SK-N-SH (cell line): Measurements from ENCODE around the gene PHEX. TPM values are rescaled to one million over a fixed set of nuclear protein-coding genes. Genes with fewer than 3 reads are reported as not detected.

ENCODE experiments used
- CTCF ChIA-PET: fragments of 300-600, 350-600 bp; formaldehyde crosslinking; extraction: SDS; loops from one replicate; lab custom pipeline; 2021; lab: Yijun Ruan, JAX
- POLR2A ChIA-PET: fragments of 350-600 bp; sonication (Branson Sonifier 250); formaldehyde crosslinking; extraction: SDS; loops from one replicate; lab custom pipeline; 2020; ENCODE audit warnings: antibody characterized with exemption, inconsistent platforms; lab: Yijun Ruan, JAX
- DNase-seq: peaks from one replicate; pipeline ENCODE4 v3.0.0; 2012
- H2AFZ ChIP-seq: fragments of 200-600 bp; sonication (generic); 2 replicates; pipeline ENCODE4 v1.8.1; 2016; ENCODE audit warnings: antibody characterized with exemption, mild to moderate bottlenecking, low read depth
- H3F3A ChIP-seq: fragments of 200-600 bp; sonication (generic); replicated peaks from 2 replicates; pipeline ENCODE3; 2016; ENCODE audit warnings: antibody characterized with exemption, mild to moderate bottlenecking; ENCODE audit not compliant: insufficient read depth
- H3K27ac ChIP-seq, 2 experiments: fragments of 200-500 bp in 1 of 2; fragments of 200-600 bp in 1 of 2; sonication (Bioruptor generic) in 1 of 2; sonication (generic), shearing (Covaris generic) in 1 of 2; 2 replicates each; pipeline versions ENCODE4 v1.5.1 to v1.6.1; 2014 to 2016; ENCODE audit warnings: low read depth in 2 of 2, inconsistent platforms in 1 of 2, low read length in 1 of 2, mild to moderate bottlenecking in 1 of 2, mixed read lengths in 1 of 2
- H3K27me3 ChIP-seq: fragments of 200-600 bp; sonication (generic), shearing (Covaris generic); 2 replicates; pipeline ENCODE4 v1.6.1; 2016; ENCODE audit warnings: mixed run types; ENCODE audit not compliant: insufficient read depth
- H3K36me3 ChIP-seq, 2 experiments: fragments of 200-500 bp in 1 of 2; fragments of 200-600 bp in 1 of 2; sonication (Bioruptor generic) in 1 of 2; sonication (generic) in 1 of 2; replicated peaks in 1 of 2; 2 replicates each; pipeline versions ENCODE3 to v1.5.1; 2014 to 2016; ENCODE audit warnings: low read length in 1 of 2, mild to moderate bottlenecking in 1 of 2; ENCODE audit not compliant: insufficient read depth in 2 of 2, control insufficient read depth in 1 of 2
- H3K4me1 ChIP-seq, 2 experiments: fragments of 200-500 bp in 1 of 2; fragments of 200-600 bp in 1 of 2; sonication (Bioruptor generic) in 1 of 2; sonication (generic), shearing (Covaris generic) in 1 of 2; 2 replicates each; pipeline versions ENCODE4 v1.5.1 to v1.6.1; 2014 to 2016; ENCODE audit warnings: low read depth in 1 of 2, low read length in 1 of 2, mixed run types in 1 of 2; ENCODE audit not compliant: insufficient read depth in 2 of 2, control insufficient read depth in 1 of 2
- H3K4me2 ChIP-seq: fragments of 200-600 bp; sonication (generic), shearing (Covaris generic); 2 replicates; pipeline ENCODE4 v1.6.1; 2017; ENCODE audit warnings: mixed run types
- H3K4me3 ChIP-seq, 2 experiments: fragments of 200-500 bp in 1 of 2; fragments of 200-600 bp in 1 of 2; sonication (Bioruptor generic) in 1 of 2; sonication (generic), shearing (Covaris generic) in 1 of 2; 2 replicates each; pipeline versions ENCODE4 v1.5.1 to v1.8.1; 2014 to 2016; ENCODE audit warnings: low read depth in 2 of 2, inconsistent platforms in 1 of 2, low read length in 1 of 2, mild to moderate bottlenecking in 1 of 2, mixed read lengths in 1 of 2, moderate library complexity in 1 of 2
- H3K79me2 ChIP-seq: fragments of 200-600 bp; sonication (generic); 2 replicates; pipeline ENCODE4 v1.8.1; 2017; ENCODE audit warnings: mild to moderate bottlenecking; ENCODE audit not compliant: insufficient read depth
- H3K9ac ChIP-seq: fragments of 200-600 bp; sonication (generic); 2 replicates; pipeline ENCODE4 v1.6.1; 2017; ENCODE audit warnings: mixed run types
- H3K9me2 ChIP-seq: fragments of 200-600 bp; sonication (generic); 2 replicates; pipeline ENCODE4 v1.6.1; 2017; ENCODE audit warnings: mixed run types
- H3K9me3 ChIP-seq: fragments of 200-600 bp; sonication (generic); 2 replicates; pipeline ENCODE4 v1.6.1; 2017; ENCODE audit warnings: mixed run types, mild to moderate bottlenecking, moderate library complexity
- H4K20me1 ChIP-seq: fragments of 200-600 bp; sonication (generic); 2 replicates; pipeline ENCODE4 v1.6.1; 2017; ENCODE audit warnings: mild to moderate bottlenecking, mixed run types; ENCODE audit not compliant: insufficient read depth
- EZH2phosphoT487 ChIP-seq: fragments of 200-600 bp; sonication (generic); IDR thresholded peaks from 2 replicates; pipeline ENCODE4 v1.6.1; 2017; ENCODE audit warnings: low read depth, mixed run types, mild to moderate bottlenecking, antibody characterized with exemption, moderate library complexity, borderline replicate concordance
- FOXJ3 ChIP-seq: sonication (generic); formaldehyde crosslinking; IDR thresholded peaks from 2 replicates; pipeline ENCODE4 v1.5.1; 2020; ENCODE audit warnings: mild to moderate bottlenecking, missing genetic modification reagents
- MEF2A ChIP-seq: IDR thresholded peaks from 2 replicates; pipeline ENCODE4 v1.4.0; 2012; ENCODE audit warnings: low read depth, borderline replicate concordance
- POLR2AphosphoS5 ChIP-seq: IDR thresholded peaks from 2 replicates; pipeline ENCODE4 v1.6.1; 2012; ENCODE audit warnings: low read depth, low read length
- RAD21 ChIP-seq: IDR thresholded peaks from 2 replicates; pipeline ENCODE4 v1.6.1; 2012; ENCODE audit warnings: mild to moderate bottlenecking, low read length
- RCOR1 ChIP-seq: fragments of 150-350 bp; IDR thresholded peaks from 2 replicates; pipeline ENCODE4 v1.6.1; 2017; ENCODE audit warnings: antibody characterized with exemption, low read length
- SMC3 ChIP-seq: IDR thresholded peaks from 2 replicates; pipeline ENCODE4 v1.6.1; 2012; ENCODE audit warnings: low read depth, low read length, improper control_type of control experiment
- TCF12 ChIP-seq: IDR thresholded peaks from 2 replicates; pipeline ENCODE4 v1.4.0; 2012
- TEAD4 ChIP-seq: IDR thresholded peaks from 2 replicates; pipeline ENCODE4 v1.4.0; 2012; ENCODE audit warnings: mild to moderate bottlenecking, borderline replicate concordance; ENCODE audit not compliant: insufficient read depth
- WGBS: methylation state at CpG from one replicate; pipeline ENCODE4 v1.1.6; 2017; ENCODE audit warnings: low lambda C conversion rate; 5-methylcytosine and 5-hydroxymethylcytosine counted together
- polyA plus RNA-seq, 3 experiments: library from polyadenylated mRNA; depleted of rRNA; stranded (reverse); fragments of >200 nt; gene quantifications; 2 replicates each; pipeline ENCODE4 v1.2.3, GENCODE V29; 2012
- TF ChIP-seq, protein P1 (sequence below): fragments of 200-600 bp; sonication (generic); IDR thresholded peaks from 2 replicates; pipeline ENCODE4 v1.6.1; 2017; ENCODE audit warnings: antibody characterized with exemption, mild to moderate bottlenecking, moderate library complexity

The PHEX gene
- polyA plus RNA-seq, 1 of the 3 experiments (the other 2 are of a cell fraction): 0.35 TPM

DNA sequence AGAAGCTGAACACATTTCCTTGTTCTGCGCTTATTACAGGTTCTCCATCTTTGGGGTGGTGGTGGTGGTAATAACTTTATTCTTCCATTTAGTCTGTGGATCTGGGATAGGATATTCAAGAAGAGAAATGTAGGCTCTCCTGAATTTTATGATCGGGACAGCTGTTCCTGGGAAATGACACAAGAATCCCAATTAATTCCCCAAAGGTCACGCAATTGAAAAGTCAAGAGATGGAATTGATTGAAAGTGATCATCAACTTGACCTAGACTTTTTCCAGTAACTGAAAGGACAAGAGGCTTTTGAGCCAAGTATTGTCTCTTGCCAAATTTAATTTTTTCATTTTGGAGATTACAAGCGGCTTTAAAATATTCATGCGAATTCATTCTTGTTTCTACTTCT is 141.8 kb downstream of the PHEX start (continued):
- TF ChIP-seq MEF2A: no peak

DNA sequence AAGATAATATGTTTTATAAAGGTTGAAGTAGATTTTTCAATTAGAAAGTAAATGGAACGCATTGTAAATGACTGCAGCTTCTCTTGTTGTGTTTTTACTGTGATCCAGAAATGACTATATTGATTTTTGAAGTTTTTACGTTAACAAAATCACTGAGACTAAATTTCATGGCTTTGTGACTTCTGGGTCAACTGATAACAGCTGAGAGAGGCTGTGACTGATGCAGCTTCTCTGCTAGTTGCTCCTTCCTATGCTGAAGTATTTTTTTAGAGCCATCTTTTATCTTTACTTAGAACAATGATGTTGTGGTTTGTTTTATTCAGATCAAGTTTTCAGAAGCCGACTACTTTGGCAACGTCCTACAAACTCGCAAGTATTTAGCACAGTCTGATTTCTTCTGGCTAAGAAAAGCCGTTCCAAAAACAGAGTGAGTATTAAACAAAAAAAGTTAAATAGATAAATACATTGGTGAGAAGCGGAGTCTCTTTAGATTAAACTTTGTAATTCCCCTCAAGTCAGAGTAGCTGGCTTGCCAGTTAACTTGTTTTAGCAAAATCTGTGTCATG is 145.9 kb downstream of the PHEX start:
- no peak overlapping the region for H3K27ac ChIP-seq
- H3F3A ChIP-seq: no peaks in the 10 kb centered on the region
- H3K4me1 ChIP-seq: no peaks in the 10 kb centered on the region
- WGBS: 45% methylated on average over 7 of the region's 7 CpGs
- no peak overlapping the region for H2AFZ ChIP-seq
- DNase-seq: no peak
- H3K9me3 ChIP-seq: no peaks in the 10 kb centered on the region
- no peaks in the 10 kb centered on the region for H3K79me2 ChIP-seq
- H3K4me3 ChIP-seq: no peak overlapping the region
- TF ChIP-seq FOXJ3 (CRISPR knock-in tag) (no peak), RCOR1 (no peak), POLR2AphosphoS5 (no peak)
- H3K9me2 ChIP-seq: no peaks in the 10 kb centered on the region
- H3K36me3 ChIP-seq: peaks cover 0 to 10% of the 10 kb centered on the region in 2 experiments
- CTCF ChIA-PET: interaction anchor here (1.2 kb wide), 1 partner anchor 41 kb away, joined by 3 read pairs; no protein-coding TSS in a partner anchor
- POLR2A ChIA-PET: no interaction called here
- H3K27me3 ChIP-seq: no peaks in the 10 kb centered on the region
- H4K20me1 ChIP-seq: no peaks in the 10 kb centered on the region
- no peak overlapping the region for H3K9ac ChIP-seq
- no peak overlapping the region for H3K4me2 ChIP-seq

DNA sequence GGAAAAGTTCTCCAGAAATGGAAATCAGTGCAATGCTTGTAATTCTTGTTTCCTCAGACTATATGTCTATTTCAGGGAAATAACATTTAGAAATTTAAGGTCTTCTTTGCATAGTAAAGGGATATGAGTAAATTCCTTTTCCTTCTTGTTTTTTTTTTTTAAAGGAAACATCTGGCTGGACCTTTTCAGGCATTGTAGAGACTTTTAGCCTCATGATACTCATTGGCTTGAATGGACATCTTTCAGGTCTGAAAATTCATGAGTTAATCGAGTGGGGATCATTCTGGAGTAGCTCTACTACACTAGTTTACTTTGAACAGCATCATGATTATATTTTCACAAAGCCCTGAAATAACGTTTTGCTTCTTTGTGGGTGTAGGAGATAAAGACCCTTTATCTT is 152.0 kb downstream of the PHEX start:
- H3K27me3 ChIP-seq: no peaks in the 10 kb centered on the region
- H4K20me1 ChIP-seq: no peaks in the 10 kb centered on the region
- CTCF ChIA-PET: interaction anchor here (1.7 kb wide), 1 partner anchor 48 kb away, joined by 5 read pairs; no protein-coding TSS in a partner anchor
- no peak for DNase-seq
- no peak overlapping the region for H3K4me3 ChIP-seq
- no peaks in the 10 kb centered on the region for H3K9me3 ChIP-seq
- 26% methylated on average over 2 of the region's 2 CpGs for WGBS
- TF ChIP-seq TEAD4: no peak
- TF ChIP-seq POLR2AphosphoS5: no peak
- TF ChIP-seq TCF12: no peak
- no peak for TF ChIP-seq EZH2phosphoT487
- no peak for TF ChIP-seq RAD21
- TF ChIP-seq SMC3: no peak
- TF ChIP-seq, protein P1, sequence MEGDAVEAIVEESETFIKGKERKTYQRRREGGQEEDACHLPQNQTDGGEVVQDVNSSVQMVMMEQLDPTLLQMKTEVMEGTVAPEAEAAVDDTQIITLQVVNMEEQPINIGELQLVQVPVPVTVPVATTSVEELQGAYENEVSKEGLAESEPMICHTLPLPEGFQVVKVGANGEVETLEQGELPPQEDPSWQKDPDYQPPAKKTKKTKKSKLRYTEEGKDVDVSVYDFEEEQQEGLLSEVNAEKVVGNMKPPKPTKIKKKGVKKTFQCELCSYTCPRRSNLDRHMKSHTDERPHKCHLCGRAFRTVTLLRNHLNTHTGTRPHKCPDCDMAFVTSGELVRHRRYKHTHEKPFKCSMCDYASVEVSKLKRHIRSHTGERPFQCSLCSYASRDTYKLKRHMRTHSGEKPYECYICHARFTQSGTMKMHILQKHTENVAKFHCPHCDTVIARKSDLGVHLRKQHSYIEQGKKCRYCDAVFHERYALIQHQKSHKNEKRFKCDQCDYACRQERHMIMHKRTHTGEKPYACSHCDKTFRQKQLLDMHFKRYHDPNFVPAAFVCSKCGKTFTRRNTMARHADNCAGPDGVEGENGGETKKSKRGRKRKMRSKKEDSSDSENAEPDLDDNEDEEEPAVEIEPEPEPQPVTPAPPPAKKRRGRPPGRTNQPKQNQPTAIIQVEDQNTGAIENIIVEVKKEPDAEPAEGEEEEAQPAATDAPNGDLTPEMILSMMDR: no peak
- no peaks in the 10 kb centered on the region for H3K79me2 ChIP-seq
- no peaks in the 10 kb centered on the region for H3F3A ChIP-seq
- H3K4me1 ChIP-seq: no peaks in the 10 kb centered on the region
- H2AFZ ChIP-seq: no peak overlapping the region
- no peak overlapping the region for H3K9ac ChIP-seq
- no peak overlapping the region for H3K27ac ChIP-seq
- POLR2A ChIA-PET: no interaction called here
- no peaks in the 10 kb centered on the region for H3K9me2 ChIP-seq
- peaks cover 0 to 7% of the 10 kb centered on the region in 2 experiments for H3K36me3 ChIP-seq
- no peak overlapping the region for H3K4me2 ChIP-seq
